Tibial artery (tissue), 4 donors: ENCODE results near the gene PPP2R5D.

Experiments used
- DNase-seq, 2 donors: peaks; one replicate each; pipeline ENCODE4 v3.0.0-alpha.2; 2019
- H3K27ac ChIP-seq, 2 donors: fragments of 200-600 bp; sonication (generic) in 1 of 2; 1 replicate in 1 of 2; 2 replicates in 1 of 2; pipeline ENCODE4 v1.5.1; 2018 to 2019; ENCODE audit warnings: mild to moderate bottlenecking in 1 of 2
- H3K27me3 ChIP-seq, 2 donors: fragments of 200-600 bp; sonication (generic) in 1 of 2; one replicate each; pipeline versions ENCODE4 v1.5.1 to v1.6.0; 2016 to 2019
- H3K36me3 ChIP-seq, 3 donors: fragments of 200-600 bp; sonication (generic) in 2 of 3; one replicate each; pipeline ENCODE4 v1.5.1; 2016 to 2019; ENCODE audit warnings: mild to moderate bottlenecking in 2 of 3
- H3K4me1 ChIP-seq, 4 donors: fragments of 200-600 bp; sonication (generic) in 2 of 4; 1 replicate in 3 of 4; 2 replicates in 1 of 4; pipeline ENCODE4 v1.5.1; 2016 to 2019
- H3K4me3 ChIP-seq, 2 donors: fragments of 200-600 bp; sonication (generic) in 1 of 2; 1 replicate in 1 of 2; 2 replicates in 1 of 2; pipeline ENCODE4 v1.5.1; 2018 to 2019; ENCODE audit warnings: mild to moderate bottlenecking in 2 of 2
- H3K9me3 ChIP-seq, 3 donors: fragments of 200-600 bp; sonication (generic) in 1 of 3; one replicate each; pipeline ENCODE4 v1.5.1; 2016 to 2019
- CTCF ChIP-seq, 2 experiments: fragments of 200-600 bp in 1 of 2; fragments of 450-650 bp in 1 of 2; IDR thresholded peaks; one replicate each; pipeline ENCODE4 v1.5.1; 2017 to 2019; ENCODE audit warnings: antibody characterized with exemption in 2 of 2, mild to moderate bottlenecking in 1 of 2, moderate library complexity in 1 of 2
- intact Hi-C: fragments of 100-400 bp; cut with DNase I; formaldehyde crosslinking; loops from one replicate; pipeline ENCODE4 v1.15.0; 2023; ENCODE audit warnings: low total_unique reads

The PPP2R5D gene

GRCh38 chr6:42967228-42967627 lies 17.1 kb upstream of the PPP2R5D start:
- Histone ChIP-seq H3K4me3 (no peak overlapping the region), H3K36me3 (peaks cover 42 to 80% (median 71%) of the 10 kb centered on the region in 3 donors), H3K4me1 (no peaks in the 10 kb centered on the region), H3K27ac (no peak overlapping the region), H3K27me3 (no peaks in the 10 kb centered on the region), H3K9me3 (no peaks in the 10 kb centered on the region)
- TF ChIP-seq CTCF (IDR thresholded peaks at IDR 0.05): no peak
- DNase-seq: no peak
- intact Hi-C loops: no loop called here

- H3K36me3 ChIP-seq: peaks cover 42 to 70% (median 70%) of the 10 kb centered on the region in 3 donors
- no peak for DNase-seq
- no peak overlapping the region for H3K27ac ChIP-seq
- no peaks in the 10 kb centered on the region for H3K9me3 ChIP-seq
- intact Hi-C loops: no loop called here
- H3K4me3 ChIP-seq: no peak overlapping the region
- H3K27me3 ChIP-seq: no peaks in the 10 kb centered on the region
- H3K4me1 ChIP-seq: no peaks in the 10 kb centered on the region
- no peak for TF ChIP-seq CTCF (IDR thresholded peaks at IDR 0.05)
Observed at GRCh38 chr6:42968126-42968701, 16.2 kb upstream of the PPP2R5D start.

GRCh38 chr6:42968783-42969182 lies 15.6 kb upstream of the PPP2R5D start:
- Histone ChIP-seq H3K9me3 (no peaks in the 10 kb centered on the region), H3K27ac (no peak overlapping the region), H3K4me1 (no peaks in the 10 kb centered on the region), H3K36me3 (peaks cover 42 to 68% (median 65%) of the 10 kb centered on the region in 3 donors), H3K27me3 (no peaks in the 10 kb centered on the region), H3K4me3 (no peak overlapping the region)
- TF ChIP-seq CTCF (IDR thresholded peaks at IDR 0.05): no peak
- DNase-seq: no peak
- intact Hi-C loops: no loop called here

DNA sequence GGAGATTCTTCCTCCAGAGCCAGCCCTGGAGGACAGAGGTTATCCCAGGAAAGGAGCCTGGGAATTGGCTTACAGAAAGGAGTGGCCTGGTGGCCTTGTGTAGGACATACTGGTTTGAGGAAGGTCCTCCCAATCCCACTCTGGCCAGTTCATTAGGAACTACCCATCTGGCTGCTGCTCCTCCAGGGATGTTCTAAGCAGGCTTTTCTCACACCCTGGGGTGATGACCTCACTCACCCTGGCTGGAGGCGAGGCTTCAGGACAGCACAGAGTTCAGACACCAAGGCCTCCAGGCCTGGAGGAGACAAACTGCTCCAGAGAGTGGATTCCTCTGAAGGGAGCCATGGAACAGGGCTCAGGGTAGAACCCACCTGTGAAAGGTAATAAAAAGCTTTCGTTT lies 14.9 kb upstream of the PPP2R5D start:
- intact Hi-C loops: no loop called here
- no peaks in the 10 kb centered on the region for H3K9me3 ChIP-seq

GRCh38 chr6:42969934-42970333 lies 14.4 kb upstream of the PPP2R5D start:
- H3K4me1 ChIP-seq: no peaks in the 10 kb centered on the region
- TF ChIP-seq CTCF (IDR thresholded peaks at IDR 0.05): no peak
- no peaks in the 10 kb centered on the region for H3K9me3 ChIP-seq
- intact Hi-C loops: loop anchor here (10.0 kb wide), 1 partner anchor 65 kb away; no protein-coding TSS in a partner anchor
- no peak overlapping the region for H3K4me3 ChIP-seq
- DNase-seq: no peak
- H3K36me3 ChIP-seq: peaks cover 32 to 62% (median 53%) of the 10 kb centered on the region in 3 donors
- H3K27ac ChIP-seq: no peak overlapping the region
- H3K27me3 ChIP-seq: no peaks in the 10 kb centered on the region

More for the DNA sequence above, 14.9 kb upstream of the PPP2R5D start:
- H3K4me3 ChIP-seq: no peak overlapping the region
- DNase-seq: no peak
- H3K27ac ChIP-seq: no peak overlapping the region
- no peak for TF ChIP-seq CTCF (IDR thresholded peaks at IDR 0.05)
- no peaks in the 10 kb centered on the region for H3K27me3 ChIP-seq
- peaks cover 37 to 67% (median 58%) of the 10 kb centered on the region in 3 donors for H3K36me3 ChIP-seq
- H3K4me1 ChIP-seq: no peaks in the 10 kb centered on the region
